B cell (primary cell): ENCODE results near the gene FXYD3. TPM values are rescaled to one million over a fixed set of nuclear protein-coding genes. Genes with fewer than 3 reads are reported as not detected.

Source experiments
- ATAC-seq: fragments of 200-7000 bp; cut with Tn5 transposase; one replicate; pipeline ENCODE4 v1.10.0; 2021; ENCODE audit warnings: low read depth, mild to moderate bottlenecking, moderate number of reproducible peaks, moderate library complexity
- CTCF ChIA-PET: fragments of 350-600 bp; sonication (Branson Sonifier 250); formaldehyde crosslinking; loops from one replicate; lab custom pipeline; 2021; ENCODE audit warnings: antibody characterized with exemption, inconsistent platforms; lab: Charles Lee
- POLR2A ChIA-PET: fragments of 350-600 bp; sonication (Branson Sonifier 250); formaldehyde crosslinking; loops from one replicate; lab custom pipeline; 2021; ENCODE audit warnings: antibody characterized with exemption; lab: Charles Lee
- DNase-seq: peaks from one replicate; pipeline ENCODE4 v3.0.0; 2013
- H2AFZ ChIP-seq: 2 replicates; pipeline ENCODE4 v1.6.1; 2012; ENCODE audit warnings: mild to moderate bottlenecking, low read depth, low read length; ENCODE audit not compliant: insufficient read depth, poor library complexity, severe bottlenecking
- H3K27ac ChIP-seq, 2 donors: 1 replicate in 1 of 2; 2 replicates in 1 of 2; pipeline ENCODE4 v1.5.1; 2012 to 2013; ENCODE audit warnings: low read length in 2 of 2, mild to moderate bottlenecking in 2 of 2, moderate library complexity in 1 of 2
- H3K27me3 ChIP-seq, 4 experiments: fragments of 200-600 bp in 1 of 4; sonication (generic) in 1 of 4; replicated peaks in 1 of 4; 1 replicate in 2 of 4; 2 replicates in 2 of 4; pipeline versions ENCODE4 v1.6.1 to v1.7.0; 2013 to 2016; ENCODE audit warnings: low read length in 3 of 4, mild to moderate bottlenecking in 2 of 4, mixed read lengths in 1 of 4, moderate library complexity in 1 of 4; ENCODE audit not compliant: insufficient read depth in 4 of 4, control insufficient read depth in 3 of 4; ENCODE audit errors: control extremely low read depth in 1 of 4
- H3K36me3 ChIP-seq, 2 experiments: replicated peaks in 1 of 2; 1 replicate in 1 of 2; 2 replicates in 1 of 2; pipeline versions ENCODE4 v1.6.1 to v1.7.1; 2013; ENCODE audit warnings: low read length in 1 of 2; ENCODE audit not compliant: insufficient read depth in 2 of 2, control insufficient read depth in 1 of 2; ENCODE audit errors: control extremely low read depth in 1 of 2, extremely low read depth in 1 of 2
- H3K4me1 ChIP-seq, 2 donors: fragments of 200-600 bp in 1 of 2; sonication (generic) in 1 of 2; 1 replicate in 1 of 2; 2 replicates in 1 of 2; pipeline versions ENCODE4 v1.5.1 to v1.6.1; 2013 to 2017; ENCODE audit warnings: low read length in 2 of 2; ENCODE audit not compliant: control insufficient read depth in 2 of 2, insufficient read depth in 2 of 2
- H3K4me2 ChIP-seq: replicated peaks from 2 replicates; pipeline ENCODE3; 2012; ENCODE audit warnings: mild to moderate bottlenecking, low read depth, low read length; ENCODE audit not compliant: poor library complexity, severe bottlenecking
- H3K4me3 ChIP-seq, 5 experiments: fragments of 200-600 bp in 1 of 5; sonication (generic) in 1 of 5; 1 replicate in 3 of 5; 2 replicates in 2 of 5; pipeline versions ENCODE4 v1.5.1 to v1.7.0; 2011 to 2016; ENCODE audit warnings: low read length in 4 of 5, mild to moderate bottlenecking in 4 of 5, low read depth in 2 of 5, control low read depth in 1 of 5, moderate library complexity in 1 of 5; ENCODE audit not compliant: insufficient read depth in 1 of 5; ENCODE audit errors: control extremely low read depth in 1 of 5, extremely low read depth in 1 of 5
- H3K79me2 ChIP-seq: fragments of 200-600 bp; sonication (generic); one replicate; pipeline ENCODE4 v1.6.0; 2016; ENCODE audit warnings: low read length; ENCODE audit not compliant: control insufficient read depth, insufficient read depth
- H3K9ac ChIP-seq: fragments of 200-600 bp; sonication (generic); 2 replicates; pipeline ENCODE4 v1.6.1; 2017; ENCODE audit warnings: mild to moderate bottlenecking, low read length, moderate library complexity
- H3K9me3 ChIP-seq, 3 donors: one replicate each; pipeline versions ENCODE4 v1.6.1 to v1.7.1; 2013; ENCODE audit warnings: low read length in 2 of 3; ENCODE audit not compliant: control insufficient read depth in 2 of 3, insufficient read depth in 1 of 3; ENCODE audit errors: control extremely low read depth in 1 of 3
- H4K20me1 ChIP-seq: 2 replicates; pipeline ENCODE4 v1.6.0; 2012; ENCODE audit warnings: mild to moderate bottlenecking, low read length; ENCODE audit not compliant: insufficient read depth, control insufficient read depth, poor library complexity, severe bottlenecking
- H3K27ac Mint-ChIP-seq: one replicate; pipeline ENCODE4 v1.8.0; 2021; ENCODE audit warnings: mixed read lengths
- H3K27me3 Mint-ChIP-seq: one replicate; pipeline ENCODE4 v1.8.0; 2021; ENCODE audit warnings: mixed read lengths
- H3K4me1 Mint-ChIP-seq: one replicate; pipeline ENCODE4 v1.8.0; 2021; ENCODE audit warnings: mixed read lengths
- H3K4me3 Mint-ChIP-seq: one replicate; pipeline ENCODE4 v1.8.0; 2021; ENCODE audit warnings: mixed read lengths
- H3K9me3 Mint-ChIP-seq: one replicate; pipeline ENCODE4 v1.8.0; 2022; ENCODE audit warnings: mixed read lengths; ENCODE audit not compliant: insufficient read depth
- CTCF ChIP-seq: fragments of 200-600 bp; IDR thresholded peaks from one replicate; pipeline ENCODE4 v1.8.0; 2022; ENCODE audit warnings: antibody characterized with exemption, mild to moderate bottlenecking
- WGBS: methylation state at CpG from one replicate; pipeline ENCODE4 v1.1.5; 2013; ENCODE audit warnings: missing lambda C conversion rate; ENCODE audit not compliant: insufficient coverage; 5-methylcytosine and 5-hydroxymethylcytosine counted together
- intact Hi-C: fragments of 100-400 bp; cut with micrococcal nuclease; formaldehyde crosslinking; loops from one replicate; pipeline ENCODE4 v1.10.0; 2022
- polyA plus RNA-seq: library from polyadenylated mRNA; depleted of rRNA; stranded (reverse); fragments of >200 nt; gene quantifications from 2 replicates; pipeline ENCODE4 v1.2.3, GENCODE V29; 2012
- total RNA-seq, 2 donors: library from RNA; stranded (reverse); fragments of 120-200 nt in 1 of 2; gene quantifications; 1 replicate in 1 of 2; 2 replicates in 1 of 2; pipeline versions ENCODE4 v1.2.3 to v1.2.4, GENCODE V29; 2013 to 2022

The FXYD3 gene
- total and polyA plus RNA-seq, 2 donors (not counting 1 experiment from before 2014, with no cell fraction given): not detected

DNA sequence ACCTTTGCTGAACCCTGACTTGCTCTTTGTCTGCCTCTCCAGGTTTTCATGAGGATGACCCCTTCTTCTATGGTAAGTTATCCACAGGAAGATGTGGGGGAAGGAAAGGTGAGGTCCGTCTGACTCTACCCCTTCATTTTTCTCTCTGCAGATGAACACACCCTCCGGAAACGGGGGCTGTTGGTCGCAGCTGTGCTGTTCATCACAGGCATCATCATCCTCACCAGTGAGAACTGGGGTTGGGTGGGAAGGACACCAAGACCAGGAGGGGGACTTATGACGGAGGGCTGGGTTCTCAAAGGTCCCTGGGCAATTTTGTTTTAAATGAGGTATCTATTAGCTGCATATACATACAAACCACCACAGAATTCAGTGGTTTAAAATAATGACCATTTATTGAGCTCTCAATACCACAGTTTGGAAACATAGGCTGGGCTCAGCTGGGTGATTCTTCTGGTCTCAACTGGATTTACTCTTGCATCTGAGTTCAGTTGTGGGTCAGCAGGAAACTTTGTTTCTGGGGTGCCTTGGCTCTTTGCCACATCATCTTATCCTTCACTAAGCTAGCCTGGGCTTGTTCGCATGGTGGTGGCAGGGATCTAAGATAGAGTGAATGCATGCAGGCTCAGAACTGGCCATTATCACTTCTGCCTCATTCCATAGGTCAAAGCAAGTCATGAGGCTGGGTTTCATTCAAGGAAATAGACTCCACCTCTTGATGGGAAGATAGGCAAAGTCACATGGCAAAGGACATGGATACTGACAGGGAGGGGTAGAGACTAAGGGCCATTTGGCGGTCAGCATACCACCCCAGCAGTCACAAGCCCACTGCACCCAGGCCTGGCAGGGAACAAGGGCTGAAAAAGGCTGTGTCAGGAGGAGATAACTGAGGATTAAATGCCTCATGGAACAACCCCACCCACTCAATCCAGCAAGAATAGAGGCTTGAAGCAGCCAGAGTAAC, 50.8 kb downstream of the FXYD3 start:
- no peak for ATAC-seq
- H3K9me3 Mint-ChIP-seq: no peaks in the 10 kb centered on the region
- peak overlapping the region; percentile 56 for H3K4me2 ChIP-seq

More for the DNA sequence above, 50.8 kb downstream of the FXYD3 start:
- Mint-ChIP-seq H3K4me1 (peaks cover 30% of the 10 kb centered on the region), H3K4me3 (peak overlapping the region; percentile 37), H3K27ac (peak overlapping the region; percentile 92), H3K27me3 (no peaks in the 10 kb centered on the region)
- POLR2A ChIA-PET: interaction anchor here (1.4 to 1.5 kb wide), 2 partner anchors 25 to 39 kb away, joined by 3 to 4 read pairs; no protein-coding TSS in a partner anchor
- Histone ChIP-seq H3K27ac (peak overlapping the region; percentile 66 to 74), H2AFZ (no peak overlapping the region), H3K9ac (no peak overlapping the region), H3K4me3 (no peak overlapping the region), H3K27me3 (no peaks in the 10 kb centered on the region), H4K20me1 (peaks cover 23% of the 10 kb centered on the region), H3K9me3 (peaks cover 0 to 17% (median 7%) of the 10 kb centered on the region in 3 donors), H3K4me1 (peaks cover 19 to 25% of the 10 kb centered on the region in 2 donors), H3K36me3 (peaks cover 5 to 80% of the 10 kb centered on the region in 2 experiments), H3K79me2 (peaks cover 4% of the 10 kb centered on the region)
- 100% methylated on average over 1 of the region's 7 CpGs for WGBS
- no peak for TF ChIP-seq CTCF
- intact Hi-C loops: no loop called here
- DNase-seq: no peak
- CTCF ChIA-PET: interaction anchor here (1.4 to 2.0 kb wide), 4 partner anchors 13 to 80 kb away, joined by 3 to 10 read pairs (median 5); partner anchors contain the start of gene FXYD5
